Stimulated activated CD4-positive, alpha-beta T cell treated with anti-CD3 and anti-CD28 coated beads, Interleukin-4, amount 100 ng/mL, for 24 hours (primary cell): ENCODE measurements around the gene KCNH2.
A peak's percentile ranks its signal among the peaks of the same experiment; 100 is the strongest.
"Not testable (repeated sequence)": the region's sequence is repeated elsewhere in the genome, so short reads cannot be mapped to it uniquely, and the experiment has no call there.

ENCODE experiments used
- DNase-seq: peaks from one replicate; pipeline ENCODE4 v3.0.0-alpha.2; 2020

KCNH2 gene

DNA sequence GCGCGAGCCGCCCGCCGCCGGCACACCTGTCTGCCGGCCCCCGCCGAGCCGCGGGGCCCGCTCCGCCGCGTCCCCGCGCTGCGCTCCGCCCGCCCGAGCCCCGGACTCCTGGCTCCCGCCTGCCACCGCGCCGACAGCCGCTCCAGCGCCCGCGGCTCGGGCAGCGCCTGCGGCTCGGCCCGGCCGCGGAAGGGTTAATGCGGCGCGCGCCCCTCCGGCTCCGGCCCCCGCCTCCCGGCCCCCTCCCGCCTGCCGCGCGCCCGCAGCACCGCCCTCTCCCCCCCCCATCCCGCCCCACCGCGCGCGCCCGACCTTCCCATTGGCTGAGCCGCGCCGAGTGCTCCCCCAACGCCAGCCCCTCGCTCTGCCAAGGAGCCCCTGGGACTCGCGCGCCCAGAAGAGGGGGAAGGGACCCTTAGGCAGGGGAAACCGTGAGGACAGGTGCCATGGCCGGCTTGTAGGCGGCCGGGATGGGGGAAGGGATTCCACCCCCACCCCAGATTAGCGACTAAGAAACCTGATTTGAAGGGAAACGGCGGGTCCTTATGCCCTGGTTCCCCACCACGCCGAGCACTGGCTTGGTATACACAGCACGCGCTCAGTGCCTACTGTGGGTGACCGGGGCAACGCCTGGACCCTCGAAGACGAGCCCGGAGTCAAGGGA lies at the start of gene KCNH2:
TSS of gene KCNH2 (minus strand) at position 196 of the 664 bp plus-strand sequence. CDS start 408 bp downstream, outside the sequence.
- no peak for DNase-seq

GRCh38 chr7:151027728-151028130 lies 49.6 kb upstream of the KCNH2 start:
- not testable (repeated sequence) for DNase-seq

DNA sequence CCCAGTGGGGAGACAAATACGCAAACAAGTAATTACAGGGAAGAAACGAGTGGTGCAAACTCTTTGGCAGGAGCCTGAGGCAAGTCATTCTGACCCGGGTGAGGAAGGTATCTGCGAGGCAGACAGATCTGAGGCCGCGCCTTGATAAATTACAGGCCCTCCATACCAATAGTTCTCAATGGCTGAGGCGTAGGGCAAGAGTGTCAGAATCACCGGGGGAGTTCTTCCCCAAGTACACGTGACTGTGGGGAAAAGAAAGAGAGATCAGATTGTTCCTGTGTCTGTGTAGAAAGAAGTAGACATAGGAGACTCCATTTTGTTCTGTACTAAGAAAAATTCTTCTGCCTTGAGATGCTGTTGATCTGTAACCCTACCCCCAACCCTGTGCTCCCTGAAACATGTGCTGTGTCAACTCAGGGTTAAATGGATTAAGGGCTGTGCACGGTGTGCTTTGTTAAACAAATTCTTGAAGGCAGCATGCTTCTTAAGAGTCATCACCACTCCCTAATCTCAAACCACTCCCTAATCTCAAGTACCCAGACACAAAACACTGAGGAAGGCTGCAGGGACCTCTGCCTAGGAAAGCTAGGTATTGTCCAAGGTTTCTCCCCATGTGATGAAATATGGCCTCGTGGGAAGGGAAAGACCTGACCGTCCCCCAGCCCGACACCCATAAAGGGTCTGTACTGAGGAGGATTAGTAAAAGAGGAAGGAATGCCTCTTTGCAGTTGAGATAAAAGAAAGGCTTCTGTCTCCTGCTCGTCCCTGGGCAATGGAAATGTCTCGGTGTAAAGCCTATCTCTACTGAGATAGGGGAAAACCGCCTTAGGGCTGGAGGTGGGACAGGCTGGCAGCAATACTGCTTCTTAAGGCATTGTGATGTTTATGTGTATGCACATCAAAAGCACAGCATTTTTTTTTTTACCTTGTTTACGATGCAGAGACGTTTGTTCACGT lies 48.9 kb upstream of the KCNH2 start:
- DNase-seq = not testable (repeated sequence)

- no peak for DNase-seq
Measured at GRCh38 chr7:151025924-151026671, 48.0 kb upstream of the KCNH2 start.

GRCh38 chr7:151024435-151025056 lies 46.4 kb upstream of the KCNH2 start, which contains the start of gene ATG9B:
TSS of gene ATG9B (minus strand) at chr7:151024494. CDS start at chr7:151024423, 71 bp downstream.
- DNase-seq = no peak

GRCh38 chr7:151023232-151023631 lies 45.1 kb upstream of the KCNH2 start:
- no peak for DNase-seq

DNA sequence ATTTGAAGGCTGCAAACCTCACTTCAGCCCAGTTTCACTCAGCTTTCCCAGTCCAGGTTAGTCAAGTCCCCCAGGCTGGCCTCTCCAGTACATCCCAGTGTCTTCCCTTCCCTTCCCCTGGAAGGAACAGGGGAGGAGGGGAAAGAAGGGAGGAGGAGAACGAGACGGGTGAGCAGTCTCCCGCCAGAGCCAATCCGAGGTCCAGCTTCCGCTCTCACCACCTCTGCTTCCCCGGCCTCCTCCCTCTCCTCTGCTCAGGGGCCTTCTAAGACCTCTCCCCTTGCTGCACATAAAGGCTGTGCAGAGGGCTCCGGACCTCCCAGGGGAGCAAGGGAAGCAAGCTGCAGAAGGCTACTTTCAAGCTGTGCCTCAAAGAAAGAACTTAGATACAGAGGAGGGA lies 42.1 kb upstream of the KCNH2 start:
- no peak for DNase-seq

GRCh38 chr7:151019130-151019447 lies 41.0 kb upstream of the KCNH2 start:
- no peak for DNase-seq

DNA sequence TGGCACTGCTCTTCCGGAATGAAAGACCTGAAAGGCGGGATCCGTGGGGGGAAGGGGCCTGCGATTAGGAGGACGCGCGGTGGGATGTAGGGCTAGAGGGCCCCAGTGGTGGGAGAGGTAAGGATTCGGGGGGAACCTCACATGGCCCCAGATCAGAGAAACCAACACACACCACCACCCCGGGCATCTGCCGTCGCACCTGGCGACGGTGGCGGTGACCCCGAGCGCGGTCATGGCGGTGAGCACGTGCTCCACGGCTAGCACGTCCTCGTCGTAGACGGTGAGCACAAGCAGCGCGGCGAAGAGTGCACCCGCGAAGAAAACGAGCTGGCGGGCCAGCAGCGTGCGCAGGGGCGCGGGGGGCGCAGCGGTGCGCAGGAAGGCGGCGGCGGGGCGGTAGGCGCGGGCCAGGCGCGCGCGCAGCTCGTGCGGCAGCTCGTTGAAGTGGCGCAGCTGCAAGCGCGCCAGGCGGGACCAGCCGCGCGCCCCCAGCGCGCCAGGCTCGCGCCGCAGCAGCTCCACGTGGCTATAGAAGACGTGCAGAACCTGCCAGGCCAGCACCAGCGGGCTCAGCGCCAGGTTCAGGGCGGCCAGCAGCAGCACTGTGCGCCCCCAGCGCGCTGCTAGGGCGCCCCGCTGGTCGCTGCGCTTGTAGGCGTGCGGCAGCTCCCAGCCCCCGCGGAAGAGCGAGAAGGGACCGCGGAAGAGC lies 40.5 kb upstream of the KCNH2 start:
- peak; percentile 36 for DNase-seq

GRCh38 chr7:151017953-151018420 lies 39.9 kb upstream of the KCNH2 start:
- peak; percentile 82 for DNase-seq

GRCh38 chr7:151017370-151017952 lies 39.3 kb upstream of the KCNH2 start:
- DNase-seq = no peak

GRCh38 chr7:151016942-151017341 lies 38.8 kb upstream of the KCNH2 start:
- no peak for DNase-seq

DNA sequence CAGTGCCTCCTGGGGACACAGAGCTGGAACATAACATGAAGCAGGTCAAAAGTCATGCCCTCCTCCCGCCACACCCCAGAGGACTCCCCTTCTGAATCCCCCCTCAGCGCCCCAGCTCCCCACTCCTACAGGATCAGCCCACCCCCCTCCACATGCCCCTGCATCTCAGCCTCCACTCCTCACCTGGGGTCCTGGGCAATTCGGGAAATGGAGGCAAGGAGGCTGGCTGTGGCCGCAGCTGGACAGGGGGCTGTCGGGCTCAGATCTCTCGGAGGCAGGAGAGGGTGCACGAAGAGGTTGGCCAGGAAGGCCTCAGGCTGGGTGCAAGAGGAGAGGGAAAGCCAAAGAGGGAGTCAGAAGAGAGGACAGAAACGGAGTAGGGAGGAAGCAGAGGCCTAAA lies 38.4 kb upstream of the KCNH2 start:
- DNase-seq = no peak

DNA sequence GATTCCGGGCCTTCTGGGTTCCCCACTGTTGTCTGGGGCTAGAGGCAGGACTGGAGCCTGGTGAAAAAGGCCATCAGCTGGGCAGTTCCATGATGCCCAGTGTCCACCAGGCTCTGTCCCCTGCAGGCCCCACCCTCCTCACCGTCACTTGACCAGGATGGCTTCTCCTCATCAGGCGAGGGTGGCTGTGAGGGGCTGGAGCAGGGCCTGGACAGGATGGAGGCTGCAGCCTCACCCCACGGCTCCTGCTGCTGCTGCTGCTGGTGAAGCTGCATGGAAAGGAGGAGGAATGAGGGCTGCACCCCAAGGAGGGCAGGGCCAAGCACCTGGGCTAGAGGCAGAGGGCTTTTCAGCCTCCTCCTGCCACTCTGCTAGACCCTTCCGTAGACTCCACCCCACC lies 37.8 kb upstream of the KCNH2 start:
- no peak for DNase-seq

- peak; percentile 38 for DNase-seq
Measured at GRCh38 chr7:151014950-151015349, 36.8 kb upstream of the KCNH2 start.

GRCh38 chr7:151013733-151014497 lies 35.8 kb upstream of the KCNH2 start:
- DNase-seq = peak; percentile 85

DNA sequence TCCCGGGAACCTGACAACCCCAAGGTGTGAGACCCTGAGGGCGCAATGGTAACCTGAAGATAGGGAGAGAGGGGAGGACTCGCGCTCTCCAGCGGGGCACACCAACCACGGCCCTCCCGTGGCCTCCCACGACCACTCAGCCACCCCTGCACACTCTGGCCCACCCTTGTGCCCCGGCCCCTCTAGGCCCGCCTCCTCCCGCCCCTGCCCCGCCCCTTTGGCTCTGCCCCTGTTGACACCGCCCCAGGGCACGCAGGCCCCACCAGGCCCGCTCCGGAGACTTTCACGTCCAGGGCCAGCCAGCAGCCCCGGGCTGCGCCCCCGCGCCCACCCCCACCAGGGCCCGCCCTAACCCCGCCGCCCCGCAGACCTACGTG lies 35.2 kb upstream of the KCNH2 start:
- no peak for DNase-seq

- no peak for DNase-seq
Measured at GRCh38 chr7:151012911-151013347, 34.8 kb upstream of the KCNH2 start.

- no peak for DNase-seq
Measured at GRCh38 chr7:151012031-151012692, 34.0 kb upstream of the KCNH2 start.

DNA sequence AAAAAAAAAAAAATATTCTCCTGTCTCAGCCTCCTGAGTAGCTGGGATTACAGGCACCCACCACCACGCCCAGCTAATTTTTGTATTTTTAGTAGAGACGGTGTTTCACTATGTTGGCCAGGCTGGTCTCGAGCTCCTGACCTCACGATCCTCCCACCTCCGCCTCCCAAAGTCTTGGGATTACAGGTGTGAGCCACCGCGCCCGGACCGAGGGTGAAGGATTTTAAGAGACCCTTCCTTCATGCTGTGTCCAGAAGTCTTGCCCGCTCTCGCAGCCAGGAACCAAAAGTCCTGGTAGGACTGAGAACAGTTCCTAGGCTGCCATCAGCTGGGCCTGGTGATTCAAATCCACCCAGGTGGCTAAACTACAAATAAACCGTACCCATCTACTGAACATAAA lies 33.5 kb upstream of the KCNH2 start:
- not testable (repeated sequence) for DNase-seq
